ENCODE measurements around the gene CFHR2.
"Not testable (repeated sequence)": the region's sequence is repeated elsewhere in the genome, so short reads cannot be mapped to it uniquely, and the experiment has no call there.

Gene CFHR2

GRCh38 chr1:196943568-196943967 lies at the start of gene CFHR2:
Gene CFHR2 (plus strand): TSS chr1:196943738. CDS start chr1:196943881, 143 bp downstream.
- DNase-seq = not testable (repeated sequence)

GRCh38 chr1:196896355-196896754 lies 47.2 kb upstream of the CFHR2 start:
- DNase-seq = no peak

GRCh38 chr1:196897158-196897828 lies 46.2 kb upstream of the CFHR2 start:
- DNase-seq = no peak

- peak; percentile 28 for DNase-seq
Measured at GRCh38 chr1:196902344-196902743, 41.2 kb upstream of the CFHR2 start.

GRCh38 chr1:196910215-196910614 lies 33.3 kb upstream of the CFHR2 start:
- DNase-seq = peak; percentile 57

- DNase-seq = not testable (repeated sequence)
Measured at GRCh38 chr1:196912283-196912682, 31.3 kb upstream of the CFHR2 start.

GRCh38 chr1:196926839-196927238 lies 16.7 kb upstream of the CFHR2 start:
- not testable (repeated sequence) for DNase-seq

GRCh38 chr1:196932853-196933252 lies 10.7 kb upstream of the CFHR2 start:
- not testable (repeated sequence) for DNase-seq

- no peak for DNase-seq
Measured at GRCh38 chr1:196933531-196934189, 9.9 kb upstream of the CFHR2 start.

GRCh38 chr1:196941474-196941873 lies 2.1 kb upstream of the CFHR2 start:
- DNase-seq = peak; percentile 62

GRCh38 chr1:196951711-196952394 lies 8.3 kb downstream of the CFHR2 start:
- no peak for DNase-seq

GRCh38 chr1:196954778-196955177 lies 11.2 kb downstream of the CFHR2 start:
- DNase-seq = no peak

GRCh38 chr1:196955926-196956325 lies 12.4 kb downstream of the CFHR2 start:
- no peak for DNase-seq

GRCh38 chr1:196960854-196961253 lies 17.3 kb downstream of the CFHR2 start:
- DNase-seq = no peak

- no peak for DNase-seq
Measured at GRCh38 chr1:196970182-196970581, 26.6 kb downstream of the CFHR2 start.

GRCh38 chr1:196976278-196976677 lies 32.7 kb downstream of the CFHR2 start:
- DNase-seq = no peak

GRCh38 chr1:196977278-196977677 lies 33.7 kb downstream of the CFHR2 start, which contains the start of gene CFHR5:
Gene CFHR5 (plus strand): TSS chr1:196977556. CDS start chr1:196977665, 109 bp downstream.
- no peak for DNase-seq

GRCh38 chr1:196980859-196981258 lies 37.3 kb downstream of the CFHR2 start:
- no peak for DNase-seq

GRCh38 chr1:196982247-196982646 lies 38.7 kb downstream of the CFHR2 start:
- DNase-seq = not testable (repeated sequence)

GRCh38 chr1:196991919-196992651 lies 48.5 kb downstream of the CFHR2 start:
- DNase-seq = peak; percentile 93

- DNase-seq = no peak
Measured at GRCh38 chr1:196993916-196994315, 50.4 kb downstream of the CFHR2 start.

- no peak for DNase-seq
Measured at GRCh38 chr1:196997423-196997822, 53.9 kb downstream of the CFHR2 start.

- no peak for DNase-seq
Measured at GRCh38 chr1:197001828-197002227, 58.3 kb downstream of the CFHR2 start.

Measured in DMS53 (cell line).